Activated CD8-positive, alpha-beta T cell treated with anti-CD3 and anti-CD28 coated beads, Interleukin-2, amount 10 ng/mL, durations not matched to agents 7 days and 5 days (primary cell): ENCODE data around the gene CSTPP1. TPM values are rescaled to one million over a fixed set of nuclear protein-coding genes. Genes with fewer than 3 reads are reported as not detected.

Experiments used
- ATAC-seq: fragments of 150-1000 bp; cut with Tn5 transposase; one replicate; pipeline ENCODE4 v1.10.0; 2021; ENCODE audit warnings: moderate library complexity
- CTCF ChIA-PET: fragments of 350-600 bp; sonication (Branson Sonifier 250); formaldehyde crosslinking; loops from one replicate; lab custom pipeline; 2021; ENCODE audit warnings: antibody characterized with exemption; lab: Charles Lee
- POLR2A ChIA-PET: fragments of 350-600 bp; sonication (Branson Sonifier 250); formaldehyde crosslinking; loops from one replicate; lab custom pipeline; 2021; ENCODE audit warnings: antibody characterized with exemption; lab: Charles Lee
- DNase-seq: peaks from one replicate; pipeline ENCODE4 v3.0.0-alpha.2; 2020
- H3K27ac Mint-ChIP-seq: one replicate; pipeline ENCODE4 v1.8.0; 2021; ENCODE audit warnings: mild to moderate bottlenecking, mixed read lengths
- H3K27me3 Mint-ChIP-seq: one replicate; pipeline ENCODE4 v1.8.0; 2021; ENCODE audit warnings: low read depth, mixed read lengths
- H3K36me3 Mint-ChIP-seq: one replicate; pipeline ENCODE4 v1.8.0; 2021; ENCODE audit warnings: low read depth, mixed read lengths
- H3K4me1 Mint-ChIP-seq: one replicate; pipeline ENCODE4 v1.8.0; 2021; ENCODE audit warnings: low read depth, mixed read lengths
- H3K4me3 Mint-ChIP-seq: one replicate; pipeline ENCODE4 v1.8.0; 2021; ENCODE audit warnings: mild to moderate bottlenecking, mixed read lengths
- H3K9me3 Mint-ChIP-seq: one replicate; pipeline ENCODE4 v1.8.0; 2022; ENCODE audit warnings: mixed read lengths; ENCODE audit not compliant: insufficient read depth
- total RNA-seq, 2 experiments: library from RNA; stranded (reverse); gene quantifications; one replicate each; pipeline ENCODE4 v1.2.3, GENCODE V29; 2021

CSTPP1 gene
- total RNA-seq, 2 experiments from 2014 or later, result 15.6 to 15.8 TPM

GRCh38 chr11:47147681-47148080 lies 211.1 kb downstream of the CSTPP1 start:
- ChIA-PET CTCF (interaction anchor here (1.6 kb wide), 1 partner anchor 15 kb away, joined by 4 read pairs; no protein-coding TSS in a partner anchor), POLR2A (no interaction called here)
- Mint-ChIP-seq H3K4me1 (no peaks in the 10 kb centered on the region), H3K9me3 (no peaks in the 10 kb centered on the region), H3K27me3 (no peaks in the 10 kb centered on the region), H3K36me3 (no peaks in the 10 kb centered on the region), H3K4me3 (no peak overlapping the region), H3K27ac (no peak overlapping the region)
- DNase-seq, result no peak
- ATAC-seq, result no peak

GRCh38 chr11:47148270-47148669 lies 211.7 kb downstream of the CSTPP1 start:
- Mint-ChIP-seq H3K27ac (no peak overlapping the region), H3K9me3 (no peaks in the 10 kb centered on the region), H3K27me3 (no peaks in the 10 kb centered on the region), H3K36me3 (no peaks in the 10 kb centered on the region), H3K4me3 (no peak overlapping the region), H3K4me1 (peaks cover 4% of the 10 kb centered on the region)
- DNase-seq (no peak), ATAC-seq (no peak)
- POLR2A ChIA-PET, result no interaction called here
- CTCF ChIA-PET, result interaction anchor here (1.9 kb wide), 1 partner anchor 229 kb away, joined by 4 read pairs; no protein-coding TSS in a partner anchor

DNA sequence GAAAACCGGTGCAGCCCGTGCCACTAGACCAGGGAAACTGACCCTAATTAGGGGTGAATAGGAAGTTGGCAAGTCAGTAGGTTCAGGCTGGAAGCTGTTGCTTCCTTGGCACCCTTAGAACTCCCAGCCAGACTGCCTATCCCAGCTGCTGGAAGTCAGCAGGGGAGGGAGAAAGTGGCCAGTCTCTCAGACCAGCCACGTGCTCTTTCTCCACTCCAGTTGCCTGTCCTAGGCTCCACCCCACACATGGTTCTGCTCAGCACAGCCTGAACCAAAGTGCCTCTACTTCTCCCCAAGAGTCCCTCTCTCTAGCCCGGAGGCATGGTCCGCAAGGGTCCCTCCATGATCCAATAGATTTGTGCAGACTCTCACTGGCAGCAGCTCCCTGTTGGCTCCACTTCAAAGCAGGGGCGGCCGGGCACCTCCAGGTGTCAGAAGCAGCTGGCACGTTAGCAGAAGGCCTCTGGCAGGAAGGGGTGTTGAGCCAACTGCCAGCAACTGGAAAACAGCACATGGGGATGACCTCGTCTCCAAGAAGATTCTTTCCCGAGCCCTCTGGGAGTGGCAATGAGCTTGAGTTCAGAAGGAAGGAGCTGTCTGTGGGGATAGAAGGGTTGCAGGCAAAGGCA lies 212.5 kb downstream of the CSTPP1 start:
- Mint-ChIP-seq H3K36me3 (no peaks in the 10 kb centered on the region), H3K4me3 (no peak overlapping the region), H3K27ac (no peak overlapping the region), H3K27me3 (no peaks in the 10 kb centered on the region), H3K4me1 (peaks cover 12% of the 10 kb centered on the region), H3K9me3 (no peaks in the 10 kb centered on the region)
- ATAC-seq (no peak), DNase-seq (no peak)
- POLR2A ChIA-PET, result no interaction called here
- CTCF ChIA-PET, result interaction anchor here (0.7 to 1.9 kb wide), 2 partner anchors 9 to 229 kb away, joined by 3 to 4 read pairs; no protein-coding TSS in a partner anchor

DNA sequence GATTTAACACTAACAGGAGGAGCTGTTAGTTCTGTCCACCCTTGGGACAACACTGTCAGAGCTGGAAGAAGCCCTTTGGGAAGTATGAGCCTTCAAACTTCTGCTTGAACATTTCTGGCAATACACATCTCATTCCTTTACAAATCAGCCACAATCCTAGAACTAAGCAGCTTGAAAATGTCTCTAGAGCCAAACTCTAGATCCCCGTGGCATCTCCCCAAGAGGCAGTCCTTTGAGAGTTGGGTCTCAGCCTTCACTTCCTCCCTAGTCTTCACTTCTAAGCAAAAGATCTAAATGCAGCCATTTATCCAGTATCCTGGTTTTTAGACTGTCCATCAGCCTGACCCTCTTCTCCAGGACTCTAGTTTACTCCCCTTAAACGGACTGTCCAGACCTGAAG lies 213.2 kb downstream of the CSTPP1 start:
- peaks cover 19% of the 10 kb centered on the region for H3K4me1 Mint-ChIP-seq
- ChIA-PET CTCF (interaction anchor here (0.7 to 1.9 kb wide), 2 partner anchors 10 to 230 kb away, joined by 3 to 4 read pairs; no protein-coding TSS in a partner anchor), POLR2A (no interaction called here)
- no peak for DNase-seq
- H3K36me3 Mint-ChIP-seq, result no peaks in the 10 kb centered on the region
- no peaks in the 10 kb centered on the region for H3K9me3 Mint-ChIP-seq
- no peak overlapping the region for H3K27ac Mint-ChIP-seq
- no peak overlapping the region for H3K4me3 Mint-ChIP-seq
- no peaks in the 10 kb centered on the region for H3K27me3 Mint-ChIP-seq
- ATAC-seq, result no peak

DNA sequence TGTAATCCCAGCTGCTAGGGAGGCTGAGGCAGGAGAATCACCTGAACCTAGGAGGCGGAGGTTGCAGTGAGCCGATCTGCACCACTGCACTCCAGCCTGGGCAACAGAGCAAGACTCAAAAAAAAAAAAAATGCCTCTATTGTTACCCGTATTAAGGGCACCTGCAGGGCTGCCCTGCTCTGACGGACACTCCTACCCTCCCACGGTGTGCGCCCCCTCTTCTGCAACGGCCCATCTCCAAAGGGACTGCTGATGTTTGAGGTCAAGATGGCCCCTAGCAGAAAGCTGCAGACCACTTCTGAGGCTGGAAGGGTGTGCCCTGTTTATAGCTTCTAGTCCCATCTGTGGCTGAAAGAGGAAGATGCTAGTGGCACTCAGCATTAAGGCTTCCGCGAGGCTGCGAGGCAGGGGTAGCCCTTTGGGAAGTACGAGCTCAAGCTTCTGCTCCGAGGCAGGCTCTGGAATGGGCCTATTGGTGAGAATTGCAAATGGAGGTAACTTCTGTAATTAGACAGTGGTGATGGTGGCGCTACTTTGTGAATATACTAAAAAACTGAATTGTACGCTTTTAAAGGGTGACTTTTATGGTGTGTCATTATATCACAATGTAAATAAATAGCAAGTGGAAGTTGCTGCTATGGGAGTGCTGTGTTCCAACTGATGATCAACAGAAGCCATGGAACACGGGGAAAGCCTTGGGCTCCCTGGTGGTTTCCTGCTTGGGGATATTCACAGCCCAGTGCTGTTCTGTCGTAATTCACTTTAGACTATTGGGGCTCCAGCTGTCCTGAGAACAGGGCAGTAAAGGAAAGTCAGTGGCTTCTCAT lies 215.8 kb downstream of the CSTPP1 start:
- no peak for ATAC-seq
- H3K36me3 Mint-ChIP-seq, result no peaks in the 10 kb centered on the region
- H3K4me3 Mint-ChIP-seq, result no peak overlapping the region
- H3K27me3 Mint-ChIP-seq, result no peaks in the 10 kb centered on the region
- H3K9me3 Mint-ChIP-seq, result no peaks in the 10 kb centered on the region
- POLR2A ChIA-PET, result interaction anchor here (0.7 to 1.3 kb wide), 3 partner anchors 57 to 769 kb away, joined by 3 read pairs; no protein-coding TSS in a partner anchor
- no peak overlapping the region for H3K27ac Mint-ChIP-seq
- CTCF ChIA-PET, result interaction anchor here (0.7 to 4.5 kb wide), 30 partner anchors 10 to 346 kb away, joined by 3 to 62 read pairs (median 6); partner anchors contain the start of gene CSTPP1
- H3K4me1 Mint-ChIP-seq, result peaks cover 38% of the 10 kb centered on the region
- no peak for DNase-seq

DNA sequence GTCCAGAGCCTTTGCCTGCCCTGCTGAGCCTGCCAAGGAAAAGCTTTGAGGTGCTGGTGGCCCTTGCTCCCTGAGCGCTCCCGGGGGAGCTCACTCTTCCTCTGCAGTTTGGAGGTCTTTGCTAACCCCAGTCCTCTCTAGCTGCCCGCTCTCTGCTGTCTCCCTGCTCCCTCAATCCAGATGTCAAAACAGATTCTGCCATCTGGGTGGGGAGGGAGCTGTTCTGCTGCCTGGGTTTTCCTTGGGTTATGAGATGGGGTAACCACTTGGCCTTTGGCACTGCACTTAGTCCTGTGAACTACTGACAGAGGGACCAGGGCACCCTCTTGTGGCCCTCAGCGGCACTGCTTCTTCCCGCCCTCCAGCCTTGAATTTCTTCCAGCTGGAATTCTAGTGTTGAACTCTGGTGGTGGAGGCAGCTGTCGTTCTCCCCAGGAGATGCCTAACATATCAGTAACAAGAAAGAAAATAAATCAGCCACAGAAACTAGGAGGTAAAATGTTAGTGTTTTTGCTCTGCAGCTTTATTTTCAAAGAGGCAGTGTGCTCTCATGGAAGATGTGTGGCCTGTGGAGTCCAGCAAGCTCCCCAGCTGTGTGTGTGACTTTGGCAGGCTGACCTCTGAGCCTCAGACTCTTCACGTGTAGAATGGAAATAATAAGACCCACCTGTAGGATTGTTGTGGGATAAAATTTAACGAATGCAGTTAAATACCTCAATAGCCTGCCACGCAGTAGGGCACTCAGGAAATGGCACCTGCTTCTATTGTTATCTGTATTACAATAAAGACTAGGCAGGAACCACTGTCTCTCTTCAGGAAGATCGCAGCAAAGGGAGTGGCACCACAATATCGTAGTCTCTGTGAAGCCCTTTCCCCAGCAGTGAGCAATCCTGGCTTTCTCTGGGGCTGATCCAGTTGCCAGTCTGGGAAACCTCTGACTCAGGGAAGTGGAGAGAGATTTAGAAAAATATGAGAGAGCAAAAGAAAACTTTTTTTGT lies 216.7 kb downstream of the CSTPP1 start:
- Mint-ChIP-seq H3K36me3 (peaks cover under 1% of the 10 kb centered on the region), H3K4me3 (no peak overlapping the region), H3K4me1 (peaks cover 38% of the 10 kb centered on the region), H3K27me3 (no peaks in the 10 kb centered on the region), H3K27ac (peak overlapping the region; percentile 60), H3K9me3 (no peaks in the 10 kb centered on the region)
- POLR2A ChIA-PET, result interaction anchor here (0.7 to 1.3 kb wide), 4 partner anchors 12 to 770 kb away, joined by 3 to 4 read pairs (median 3); no protein-coding TSS in a partner anchor
- peak; percentile 37 for ATAC-seq
- peak; percentile 64 for DNase-seq
- CTCF ChIA-PET, result interaction anchor here (0.6 to 4.5 kb wide), 43 partner anchors 7 to 400 kb away, joined by 3 to 62 read pairs (median 6); partner anchors contain the start of genes CELF1 and CSTPP1

GRCh38 chr11:47154616-47155570 lies 218.3 kb downstream of the CSTPP1 start:
- peak overlapping the region; percentile 65 for H3K4me3 Mint-ChIP-seq
- no peaks in the 10 kb centered on the region for H3K9me3 Mint-ChIP-seq
- ChIA-PET CTCF (interaction anchor here (1.0 to 4.5 kb wide), 14 partner anchors 8 to 261 kb away, joined by 3 to 62 read pairs (median 7); partner anchors contain the start of gene CSTPP1), POLR2A (interaction anchor here (0.6 to 1.4 kb wide), 6 partner anchors 11 to 911 kb away, joined by 3 read pairs; partner anchors contain the start of genes ACP2 and DDB2)
- peak overlapping the region; percentile 92 for H3K27ac Mint-ChIP-seq
- peaks cover 41% of the 10 kb centered on the region for H3K4me1 Mint-ChIP-seq
- peaks cover 2% of the 10 kb centered on the region for H3K36me3 Mint-ChIP-seq
- DNase-seq (peak; percentile 78), ATAC-seq (peak; percentile 90)
- H3K27me3 Mint-ChIP-seq, result no peaks in the 10 kb centered on the region

DNA sequence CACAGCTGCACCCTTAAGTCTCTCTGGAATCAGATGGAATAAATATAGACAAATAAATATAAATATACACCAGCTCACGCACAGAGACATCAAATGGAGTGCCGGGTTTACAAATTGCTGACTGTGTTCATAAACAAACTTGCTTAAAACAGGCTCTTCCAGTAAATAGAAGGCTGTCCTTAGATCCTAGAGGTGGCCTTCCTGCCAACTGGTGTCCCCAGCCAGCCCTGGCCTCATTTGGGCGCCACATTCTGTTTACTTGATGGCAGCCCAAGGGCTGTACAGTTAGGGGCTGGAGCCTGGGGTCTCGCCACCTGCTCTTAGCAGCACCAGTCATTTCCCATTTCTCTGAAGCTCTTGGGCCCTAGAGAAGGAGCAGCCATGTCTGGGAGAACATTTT lies 219.3 kb downstream of the CSTPP1 start:
- Mint-ChIP-seq H3K4me1 (peaks cover 42% of the 10 kb centered on the region), H3K27me3 (no peaks in the 10 kb centered on the region), H3K36me3 (peaks cover 2% of the 10 kb centered on the region), H3K9me3 (no peaks in the 10 kb centered on the region), H3K4me3 (peak overlapping the region; percentile 65), H3K27ac (peak overlapping the region; percentile 92)
- ChIA-PET CTCF (interaction anchor here (0.6 to 4.4 kb wide), 6 partner anchors 10 to 315 kb away, joined by 3 to 62 read pairs (median 6); partner anchors contain the start of gene CSTPP1), POLR2A (interaction anchor here (0.6 to 1.1 kb wide), 3 partner anchors 10 to 269 kb away, joined by 3 read pairs; no protein-coding TSS in a partner anchor)
- ATAC-seq (no peak), DNase-seq (no peak)

- POLR2A ChIA-PET, result interaction anchor here (0.9 kb wide), 1 partner anchor 12 kb away, joined by 3 read pairs; no protein-coding TSS in a partner anchor
- DNase-seq, result no peak
Observed at GRCh38 chr11:47156333-47156732, 219.8 kb downstream of the CSTPP1 start.

DNA sequence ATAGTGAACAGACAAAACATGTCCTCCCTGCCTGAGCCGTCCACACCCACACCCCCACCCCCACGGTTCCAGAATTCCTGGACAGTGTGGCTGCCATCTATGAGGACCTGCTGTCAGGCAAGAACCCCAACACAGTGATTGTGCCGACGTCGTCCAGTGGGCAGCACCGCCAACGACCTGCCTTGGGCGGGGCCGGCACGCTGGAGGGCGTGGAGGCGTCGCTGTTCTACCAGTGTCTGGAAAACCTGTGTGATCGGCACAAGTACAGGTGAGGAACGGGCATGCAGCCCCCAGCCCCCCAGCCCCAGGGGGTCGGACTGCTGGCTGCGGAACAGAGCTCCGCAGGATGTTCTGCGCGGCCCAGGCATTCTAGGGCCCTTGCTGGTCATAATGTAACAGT lies 220.4 kb downstream of the CSTPP1 start:
- ATAC-seq (no peak), DNase-seq (no peak)
- H3K4me1 Mint-ChIP-seq, result peaks cover 43% of the 10 kb centered on the region
- H3K4me3 Mint-ChIP-seq, result no peak overlapping the region
- no peaks in the 10 kb centered on the region for H3K9me3 Mint-ChIP-seq
- no peaks in the 10 kb centered on the region for H3K27me3 Mint-ChIP-seq
- POLR2A ChIA-PET, result interaction anchor here (0.9 kb wide), 1 partner anchor 11 kb away, joined by 3 read pairs; no protein-coding TSS in a partner anchor
- H3K36me3 Mint-ChIP-seq, result peaks cover 2% of the 10 kb centered on the region
- H3K27ac Mint-ChIP-seq, result no peak overlapping the region
- CTCF ChIA-PET, result no interaction called here

More at GRCh38 chr11:47156333-47156732, 219.8 kb downstream of the CSTPP1 start:
- no peak for ATAC-seq
- CTCF ChIA-PET, result interaction anchor here (0.6 to 4.4 kb wide), 3 partner anchors 237 to 316 kb away, joined by 3 to 62 read pairs (median 3); no protein-coding TSS in a partner anchor
- no peaks in the 10 kb centered on the region for H3K9me3 Mint-ChIP-seq
- no peaks in the 10 kb centered on the region for H3K27me3 Mint-ChIP-seq
- no peak overlapping the region for H3K4me3 Mint-ChIP-seq
- H3K4me1 Mint-ChIP-seq, result peaks cover 43% of the 10 kb centered on the region
- H3K27ac Mint-ChIP-seq, result no peak overlapping the region
- peaks cover 2% of the 10 kb centered on the region for H3K36me3 Mint-ChIP-seq
